ENCODE data around the gene CIBAR2. TPM values are rescaled to one million over a fixed set of nuclear protein-coding genes. Genes with fewer than 3 reads are reported as not detected.

The CIBAR2 gene
- total and polyA plus RNA-seq, 10 of the 15 experiments (the other 5 are each of a cell fraction or from before 2014, with no cell fraction given), result 0.05 to 0.16 (median 0.07) TPM; not detected in 7

GRCh38 chr16:85144026-85144915 lies 32.0 kb upstream of the CIBAR2 start:
- Histone ChIP-seq H3K79me2 (ENCODE audit: control insufficient read depth, insufficient read depth, low read length) (no peaks in the 10 kb centered on the region), H3K27ac (ENCODE audit: control insufficient read depth, insufficient read depth) (no peak overlapping the region), H3K4me1 (ENCODE audit: control insufficient read depth, insufficient read depth, low read length) (no peaks in the 10 kb centered on the region), H3K36me3 (ENCODE audit: control insufficient read depth in 2 of 2, insufficient read depth in 2 of 2, low read length in 1 of 2) (no peaks in the 10 kb centered on the region), H3K27me3 (replicated peaks in 1 of 2; ENCODE audit: control insufficient read depth in 2 of 2, insufficient read depth in 2 of 2, low read length in 1 of 2) (no peaks in the 10 kb centered on the region), H3K9ac (ENCODE audit: control insufficient read depth, insufficient read depth, low read length) (no peak overlapping the region), H3K4me3 (no peak overlapping the region), H3K9me3 (replicated peaks; ENCODE audit: control insufficient read depth, insufficient read depth, low read length) (no peaks in the 10 kb centered on the region), H2AFZ (ENCODE audit: control insufficient read depth, low read depth, low read length) (no peak overlapping the region), H3K4me2 (ENCODE audit: control insufficient read depth, insufficient read depth) (no peak overlapping the region), H4K20me1 (ENCODE audit: control insufficient read depth, insufficient read depth) (no peaks in the 10 kb centered on the region)
- intact Hi-C loops (cut with micrococcal nuclease; ENCODE audit: unreplicated experiment) (no loop called here), in situ Hi-C loops (cut with MboI) (no loop called here)
- POLR2A ChIA-PET, result interaction anchor here (0.6 kb wide), 1 partner anchor 12 kb away, joined by 3 read pairs; no protein-coding TSS in a partner anchor
- no peak for FAIRE-seq
- no peak for DNase-seq (ENCODE audit: low read depth, low spot score)
- SMC1A ChIA-PET (ENCODE audit: uncharacterized antibody, unreplicated experiment), result no interaction called here
- BruUV-seq (replicated peaks), result no TSS peak
- 49% methylated on average over 26 of the region's 26 CpGs for WGBS (ENCODE audit: insufficient coverage, insufficient replicate concordance, low lambda C conversion rate, missing lambda C conversion rate)
- no peak for ATAC-seq
- CTCF ChIA-PET, result no interaction called here
- RAD21 ChIA-PET (ENCODE audit: unreplicated experiment), result no interaction called here
- TF ChIP-seq USF2 (IDR thresholded peaks at IDR 0.05; ENCODE audit: borderline replicate concordance, low read depth, low read length), result no peak
- no peak for TF ChIP-seq MYC (IDR thresholded peaks at IDR 0.05; ENCODE audit: insufficient read depth, insufficient read length, insufficient replicate concordance, low read length, severe bottlenecking)
- TF ChIP-seq EZH2 (IDR thresholded peaks at IDR 0.05; ENCODE audit: borderline replicate concordance, control insufficient read depth, low read depth, low read length), result no peak
- TF ChIP-seq TCF7 (IDR thresholded peaks at IDR 0.05; ENCODE audit: borderline replicate concordance), result no peak
- no peak for TF ChIP-seq SUZ12 (IDR thresholded peaks at IDR 0.05; ENCODE audit: unreplicated experiment)
- no peak for TF ChIP-seq LARP7 (IDR thresholded peaks at IDR 0.05)
- TF ChIP-seq ZNF592 (IDR thresholded peaks at IDR 0.05), result no peak
- TF ChIP-seq SREBF1 (IDR thresholded peaks at IDR 0.05; ENCODE audit: low read length), result no peak
- TF ChIP-seq IKZF2 (IDR thresholded peaks at IDR 0.05), result no peak
- TF ChIP-seq KLF5 (IDR thresholded peaks at IDR 0.05; ENCODE audit: partially characterized antibody), result no peak
- TF ChIP-seq PML (IDR thresholded peaks at IDR 0.05; ENCODE audit: low read length), result no peak
- no peak for TF ChIP-seq RELB (IDR thresholded peaks at IDR 0.05; ENCODE audit: low read depth)
- TF ChIP-seq BRCA1 (IDR thresholded peaks at IDR 0.05; ENCODE audit: low read depth, low read length), result no peak
- TF ChIP-seq NFYB (IDR thresholded peaks at IDR 0.05; ENCODE audit: insufficient read depth, low read depth, low read length), result no peak
- no peak for TF ChIP-seq ZNF274 (IDR thresholded peaks at IDR 0.05; ENCODE audit: insufficient read depth, insufficient read length)
- no peak for TF ChIP-seq JUND (IDR thresholded peaks at IDR 0.05; ENCODE audit: low read depth, low read length)
